ENCODE results near the gene ALG12. TPM values are rescaled to one million over a fixed set of nuclear protein-coding genes. Genes with fewer than 3 reads are reported as not detected.
"Not testable (repeated sequence)": the region's sequence is repeated elsewhere in the genome, so short reads cannot be mapped to it uniquely, and the experiment has no call there.

The ALG12 gene
- total RNA-seq, 4 donors from 2014 or later, result 10.1 to 24.4 (median 18.3) TPM

GRCh38 chr22:49855251-49855911 is 62.9 kb downstream of the ALG12 start:
- TF ChIP-seq EP300 (IDR thresholded peaks at IDR 0.05; ENCODE audit: low read depth) (no peak), POLR2AphosphoS5 (IDR thresholded peaks at IDR 0.05) (peak; percentile 13 to 59 (median 22)), POLR2A (IDR thresholded peaks at IDR 0.05) (peak; percentile 51), CTCF (IDR thresholded peaks at IDR 0.05) (no peak)
- H3K27ac ChIP-seq, result peak overlapping the region; percentile 77 to 90 (median 83)
- H3K9me3 ChIP-seq, result no peaks in the 10 kb centered on the region
- peaks cover 9 to 33% (median 26%) of the 10 kb centered on the region in 4 donors for H3K4me1 ChIP-seq
- WGBS, 2 donors (ENCODE audit: low coverage in 1 of 2), result 24 to 29% methylated on average over 6 to 9 of the region's 9 CpGs
- intact Hi-C loops (cut with DNase I; ENCODE audit: low total_unique reads) (no loop called here), in situ Hi-C loops (cut with MboI; ENCODE audit: low pct_ligation_motif_present in 1 of 4, low pct_unique_long_range_greater_than_20kb in 1 of 4, low sequenced_read_pairs in 3 of 4) (loop anchor here in 1 of 4 donors (25.0 kb wide), 1 partner anchor 107 kb away; the partner anchor contains the start of gene PIM3)
- peaks cover 3% of the 10 kb centered on the region for H3K27me3 ChIP-seq
- H3K4me3 ChIP-seq, result peak overlapping the region in 3 of 4 donors; percentile 12 to 88 (median 63)
- no peaks in the 10 kb centered on the region for H3K36me3 ChIP-seq
- peak; percentile 47 for DNase-seq

GRCh38 chr22:49853981-49854831 is 64.0 kb downstream of the ALG12 start:
- 0% methylated on average over 2 to 44 of the region's 101 CpGs for WGBS, 2 donors (ENCODE audit: low coverage in 1 of 2)
- Histone ChIP-seq H3K27me3 (peaks cover 15% of the 10 kb centered on the region), H3K27ac (peak overlapping the region; percentile 77 to 90 (median 83)), H3K36me3 (no peaks in the 10 kb centered on the region), H3K4me1 (peaks cover 16 to 39% (median 33%) of the 10 kb centered on the region in 4 donors), H3K4me3 (peak overlapping the region; percentile 25 to 88 (median 67)), H3K9me3 (no peaks in the 10 kb centered on the region)
- intact Hi-C loops (cut with DNase I; ENCODE audit: low total_unique reads), result no loop called here
- TF ChIP-seq EP300 (IDR thresholded peaks at IDR 0.05; ENCODE audit: low read depth) (no peak), POLR2AphosphoS5 (IDR thresholded peaks at IDR 0.05) (no peak)
- in situ Hi-C loops (cut with MboI; ENCODE audit: low pct_ligation_motif_present in 1 of 4, low pct_unique_long_range_greater_than_20kb in 1 of 4, low sequenced_read_pairs in 3 of 4), result loop anchor here in 1 of 4 donors (25.0 kb wide), 1 partner anchor 108 kb away; the partner anchor contains the start of gene PIM3
- DNase-seq, result peak; percentile 50

- in situ Hi-C loops (cut with MboI; ENCODE audit: low pct_ligation_motif_present in 1 of 4, low pct_unique_long_range_greater_than_20kb in 1 of 4, low sequenced_read_pairs in 3 of 4), result loop anchor here in 1 of 4 donors (25.0 kb wide), 1 partner anchor 109 kb away; the partner anchor contains the start of gene PIM3
- Histone ChIP-seq H3K9me3 (no peaks in the 10 kb centered on the region), H3K4me3 (peak within 1 kb of the TSS; percentile 61 to 89 (median 79)), H3K4me1 (peaks cover 26 to 49% (median 43%) of the 10 kb centered on the region in 4 donors), H3K27me3 (peaks cover 25% of the 10 kb centered on the region), H3K36me3 (no peaks in the 10 kb centered on the region), H3K27ac (peak within 1 kb of the TSS; percentile 97 to 99 (median 99))
- TF ChIP-seq POLR2AphosphoS5 (IDR thresholded peaks at IDR 0.05) (peak; percentile 80 to 92 (median 89)), POLR2A (IDR thresholded peaks at IDR 0.05) (peak; percentile 89), CTCF (IDR thresholded peaks at IDR 0.05) (no peak), EP300 (IDR thresholded peaks at IDR 0.05; ENCODE audit: low read depth) (no peak)
- whole genome bisulfite sequencing, 2 donors (ENCODE audit: low coverage in 1 of 2), result 1% methylated on average over 80 of the region's 127 CpGs; no CpG with 5 or more reads in 1 of the 2 donors
- DNase-seq, result peak; percentile 99
- intact Hi-C loops (cut with DNase I; ENCODE audit: low total_unique reads), result no loop called here
Measured at GRCh38 chr22:49852898-49853894, 65.0 kb downstream of the ALG12 start, which contains the start of gene ZBED4. Gene ZBED4, plus strand, starts transcription at chr22:49853844. Its CDS starts 29,819 bp downstream, at chr22:49883663.

- peaks cover 26 to 53% (median 47%) of the 10 kb centered on the region in 4 donors for H3K4me1 ChIP-seq
- H3K27ac ChIP-seq, result peak overlapping the region; percentile 97 to 99 (median 99)
- H3K36me3 ChIP-seq; DNase-seq; intact Hi-C loops (cut with DNase I; ENCODE audit: low total_unique reads); H3K9me3 ChIP-seq: not testable (repeated sequence)
- H3K4me3 ChIP-seq, result peak overlapping the region in 3 of 4 donors; percentile 70 to 89 (median 78)
- in situ Hi-C loops (cut with MboI; ENCODE audit: low pct_ligation_motif_present in 1 of 4, low pct_unique_long_range_greater_than_20kb in 1 of 4, low sequenced_read_pairs in 3 of 4), result loop anchor here in 1 of 4 donors (25.0 kb wide), 1 partner anchor 110 kb away; the partner anchor contains the start of gene PIM3
- 41% methylated on average over 13 of the region's 13 CpGs; no CpG with 5 or more reads in 1 of the 2 donors for WGBS, 2 donors (ENCODE audit: low coverage in 1 of 2)
- peaks cover 31% of the 10 kb centered on the region for H3K27me3 ChIP-seq
Measured at GRCh38 chr22:49852568-49852897, 65.7 kb downstream of the ALG12 start.
